NCI-H526 treated with DMSO at 0.1 percent for 48 hours (cell line): Measurements from ENCODE around the gene ADD3.
"Not testable (repeated sequence)": the region's sequence is repeated elsewhere in the genome, so short reads cannot be mapped to it uniquely, and the experiment has no call there.

Experiments used
- DNase-seq: peaks from one replicate; lab custom pipeline; 2025; lab: John Stamatoyannopoulos, UW

The ADD3 gene

GRCh38 chr10:109975244-109976190 lies 32.3 kb upstream of the ADD3 start:
- no peak for DNase-seq

DNA sequence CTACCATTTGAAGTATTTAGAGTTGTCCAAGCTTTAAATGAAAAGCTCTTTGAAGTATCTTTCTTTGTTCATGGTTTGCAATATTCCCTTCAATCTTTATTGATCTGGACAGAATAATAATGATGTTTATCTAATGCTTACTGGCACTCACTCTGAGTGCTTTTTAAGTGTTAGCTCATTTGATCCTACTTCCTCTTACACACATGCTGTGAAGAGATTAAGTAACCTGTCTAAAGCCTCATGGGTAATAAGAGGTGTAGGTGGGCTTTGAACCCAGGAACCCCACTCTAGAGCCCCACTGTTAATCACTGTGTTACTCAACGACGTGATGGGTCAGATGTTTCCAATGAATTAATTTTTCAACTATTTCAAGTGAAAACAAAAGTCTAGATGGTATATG lies 31.1 kb upstream of the ADD3 start:
- DNase-seq: no peak

GRCh38 chr10:109977382-109977806 lies 30.4 kb upstream of the ADD3 start:
- no peak for DNase-seq

DNA sequence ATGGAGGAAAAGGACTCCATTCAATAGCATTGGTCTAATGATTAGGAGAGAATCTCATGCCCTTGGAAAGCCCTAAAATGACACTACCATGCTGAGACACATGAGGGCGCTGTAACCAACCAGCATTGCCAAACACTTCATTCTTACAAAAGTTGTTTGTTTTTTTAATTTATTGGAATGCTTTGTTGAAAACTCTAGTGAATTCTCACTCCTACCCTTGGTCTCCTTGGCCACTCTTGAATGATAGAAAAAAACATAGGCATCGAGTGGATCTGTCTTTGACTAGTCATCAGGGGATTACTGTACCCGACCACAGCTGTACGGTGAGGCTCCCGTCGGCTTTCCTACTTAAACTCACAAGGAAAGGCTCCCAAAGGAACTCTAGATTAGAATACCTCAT lies 29.3 kb upstream of the ADD3 start:
- no peak for DNase-seq

DNA sequence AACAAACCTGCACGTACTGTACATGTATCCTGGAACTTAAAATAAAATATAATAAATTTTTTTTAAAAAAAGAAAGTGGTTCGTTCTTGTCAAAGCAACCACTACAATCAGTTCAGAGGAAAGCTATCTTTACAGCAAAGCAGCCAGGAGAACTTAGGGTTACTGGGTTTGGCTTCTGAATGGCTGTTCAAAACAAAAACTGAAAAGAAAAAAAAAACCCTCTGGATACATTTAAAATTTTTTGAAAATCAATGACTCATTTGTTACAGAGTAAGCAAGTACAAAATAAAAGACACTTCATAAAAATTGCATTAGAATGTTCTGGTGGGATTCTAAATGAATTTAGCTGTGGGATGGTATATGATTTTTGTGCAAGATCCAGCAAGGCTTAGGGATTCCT lies 28.6 kb upstream of the ADD3 start:
- no peak for DNase-seq

DNA sequence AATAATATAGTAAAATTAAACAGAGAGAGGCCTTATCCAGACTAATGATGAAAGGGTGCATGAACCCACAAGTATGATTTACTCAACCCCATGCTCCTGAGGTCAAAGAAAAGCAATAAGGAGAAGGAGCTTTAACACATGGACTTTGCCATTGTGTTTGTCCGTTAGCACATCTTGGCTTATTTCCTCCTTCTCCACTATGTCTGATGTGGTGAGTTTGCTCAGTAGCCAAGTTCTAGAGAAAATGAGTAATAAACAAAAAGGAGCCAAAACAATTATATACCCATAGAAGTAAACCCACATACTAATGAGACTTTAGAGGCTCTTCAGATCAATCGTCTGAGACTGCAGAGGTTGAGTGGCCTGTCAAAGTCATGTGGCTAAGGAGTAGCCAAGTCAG lies 26.1 kb upstream of the ADD3 start:
- DNase-seq: no peak

GRCh38 chr10:109982123-109982522 lies 25.7 kb upstream of the ADD3 start:
- no peak for DNase-seq

DNA sequence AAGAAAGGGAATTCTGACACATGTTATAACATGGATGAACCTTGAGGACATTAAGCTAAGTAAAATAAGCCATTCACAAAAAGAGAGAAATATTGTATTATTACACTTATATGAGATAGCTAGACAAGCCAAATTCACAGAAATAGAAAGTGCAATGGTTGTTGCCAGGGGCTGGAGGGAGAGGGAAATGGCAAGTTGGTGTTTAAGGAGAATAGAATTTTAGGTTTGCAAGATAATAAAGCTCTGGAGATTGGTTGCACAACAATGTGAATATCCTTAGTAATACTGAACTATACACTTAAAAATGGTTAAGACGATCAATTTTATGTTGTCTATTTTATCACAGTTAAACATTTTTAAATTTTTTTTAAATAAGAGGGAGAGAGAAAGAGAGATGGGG lies 25.0 kb upstream of the ADD3 start:
- no peak for DNase-seq

DNA sequence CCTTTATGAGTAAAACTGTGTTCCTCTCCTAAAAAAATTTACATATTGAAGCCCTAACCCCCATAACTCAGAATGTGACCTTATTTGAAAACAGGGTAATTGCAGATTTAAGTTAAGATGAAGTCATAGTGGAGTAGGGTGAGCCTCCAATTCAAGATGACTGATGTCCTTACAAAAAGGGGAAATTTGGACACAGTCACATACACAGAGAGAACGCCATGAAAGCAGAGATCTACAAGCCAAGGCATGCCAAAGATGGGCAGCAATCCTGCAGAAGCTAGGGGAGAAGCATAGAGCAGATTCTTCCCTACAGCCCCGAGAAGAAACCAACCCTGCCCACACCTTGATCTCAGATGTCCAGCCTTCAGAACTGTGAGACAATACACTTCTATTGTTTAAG lies 23.8 kb upstream of the ADD3 start:
- no peak for DNase-seq

GRCh38 chr10:109985768-109986167 lies 22.0 kb upstream of the ADD3 start:
- DNase-seq: not testable (repeated sequence)

DNA sequence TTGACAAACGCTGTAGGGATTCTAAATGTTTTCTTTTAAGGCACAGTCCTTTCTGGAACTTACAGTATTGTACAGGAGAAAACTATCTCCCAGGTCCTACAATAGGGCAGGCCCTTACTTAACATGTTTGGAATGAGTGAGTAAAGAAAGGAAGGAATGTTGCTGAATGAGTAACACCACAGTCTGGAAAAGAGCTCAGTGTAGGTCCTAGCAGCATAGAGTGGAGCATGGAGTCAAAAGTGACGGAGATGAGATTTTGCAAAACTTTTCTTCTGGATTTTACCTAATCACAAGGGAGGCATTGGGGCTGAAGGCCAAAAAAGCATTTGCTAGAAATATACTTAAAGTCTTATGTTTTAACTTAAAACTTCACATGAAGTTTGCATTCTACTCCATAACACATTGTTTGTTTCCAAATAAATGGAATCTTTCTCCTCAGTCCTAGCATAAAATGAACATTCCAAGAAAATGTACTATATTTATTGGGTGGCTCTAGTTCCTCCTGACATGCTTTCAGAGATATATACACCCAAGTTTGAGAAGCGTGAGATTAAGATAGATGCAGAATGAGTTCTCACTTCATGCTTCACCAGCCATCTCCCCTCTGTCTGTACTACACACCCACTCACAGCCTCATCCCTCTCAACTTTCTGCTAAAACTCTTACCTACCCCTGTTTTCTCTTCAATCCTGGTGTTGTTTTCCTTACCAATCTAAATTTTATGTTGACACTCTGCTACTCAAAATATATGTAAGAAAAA lies 20.2 kb upstream of the ADD3 start:
- DNase-seq: no peak

- no peak for DNase-seq
These were observed 19.6 kb upstream of the ADD3 start for GRCh38 chr10:109988212-109988596.

GRCh38 chr10:109991266-109991855 lies 16.4 kb upstream of the ADD3 start:
- DNase-seq: no peak

GRCh38 chr10:109992485-109992884 lies 15.3 kb upstream of the ADD3 start:
- no peak for DNase-seq

- no peak for DNase-seq
These were observed 14.0 kb upstream of the ADD3 start for GRCh38 chr10:109993551-109994330.

DNA sequence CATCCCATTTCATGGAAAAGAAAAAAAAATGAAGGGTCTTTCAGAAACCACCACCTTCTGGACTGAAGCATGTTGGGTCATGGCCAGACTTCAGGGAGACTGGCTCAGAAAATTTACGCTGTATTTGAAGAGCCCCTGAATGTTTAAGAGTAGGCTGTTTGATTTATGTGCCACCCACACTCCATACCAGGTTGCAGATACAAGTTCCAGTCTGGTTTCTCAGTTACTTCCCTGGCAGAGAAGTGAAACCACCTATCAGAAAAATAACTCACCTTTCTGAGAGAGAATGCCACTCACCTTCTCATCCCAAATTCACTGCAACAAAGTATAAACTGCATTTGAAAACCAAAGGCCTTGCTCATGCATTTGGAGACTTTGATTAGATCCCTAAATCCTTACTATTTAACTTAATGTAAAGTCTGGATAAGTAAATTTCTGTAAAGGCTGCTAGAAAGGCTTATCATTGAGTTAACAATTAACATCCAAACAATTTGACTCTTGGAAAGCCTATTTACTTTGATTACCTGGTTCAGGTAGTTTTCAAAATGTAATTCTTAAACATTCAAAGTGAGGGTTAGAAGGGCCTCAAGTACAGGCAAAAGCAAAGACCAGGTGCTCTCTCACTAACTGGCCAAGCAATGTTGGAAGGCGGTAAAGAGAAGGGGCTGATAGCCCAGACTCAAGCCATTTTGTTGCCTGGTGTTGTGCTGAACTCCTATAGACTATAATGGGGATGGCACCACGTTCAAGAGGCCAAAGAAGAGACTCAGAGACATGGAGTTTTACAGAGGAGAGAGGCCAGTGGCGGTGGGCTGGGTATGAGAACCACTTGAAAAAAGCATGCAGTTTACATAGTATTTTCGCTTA lies 12.8 kb upstream of the ADD3 start:
- DNase-seq: no peak

DNA sequence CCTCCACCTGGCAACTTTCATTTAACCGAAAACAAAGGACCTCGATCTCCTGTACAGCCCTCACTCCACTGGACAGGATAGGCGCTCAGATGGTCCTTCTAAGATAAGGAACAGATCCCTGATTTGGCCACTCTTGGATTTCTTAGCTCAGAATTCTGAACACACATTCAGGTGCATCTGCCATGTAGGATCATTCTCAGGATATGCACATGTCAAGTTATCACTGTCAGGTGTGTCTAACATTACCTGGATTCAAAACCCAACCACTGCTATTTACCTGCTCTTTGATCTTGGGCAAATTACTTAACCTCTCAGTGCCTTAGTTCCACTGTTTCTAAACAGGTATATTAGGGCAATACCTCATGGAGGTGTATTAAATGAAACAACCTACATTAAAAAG lies 12.2 kb upstream of the ADD3 start:
- DNase-seq: no peak

- DNase-seq: no peak
These were observed 11.6 kb upstream of the ADD3 start for GRCh38 chr10:109996225-109996624.

GRCh38 chr10:109996766-109997171 lies 11.0 kb upstream of the ADD3 start:
- DNase-seq: no peak

DNA sequence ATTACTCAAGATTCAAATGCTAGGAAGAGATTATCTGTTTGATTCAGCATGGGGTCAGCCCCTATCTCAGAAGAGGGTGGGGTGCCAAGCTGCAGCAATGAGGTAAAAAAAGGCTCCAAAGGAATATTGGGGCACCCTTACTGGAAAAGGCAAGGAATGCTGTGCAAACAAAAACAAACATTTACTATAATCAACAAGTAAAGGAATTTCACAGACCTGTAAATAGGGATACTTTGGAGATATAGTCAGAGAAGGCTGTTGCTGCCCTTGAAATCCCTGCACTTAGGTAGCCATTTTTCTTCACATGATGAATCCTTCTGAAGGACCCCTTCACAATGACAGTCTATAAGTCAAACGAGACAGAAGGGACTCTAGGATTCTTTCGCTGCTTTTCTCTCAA lies 10.6 kb upstream of the ADD3 start:
- no peak for DNase-seq

GRCh38 chr10:109998513-109998912 lies 9.3 kb upstream of the ADD3 start:
- DNase-seq: no peak
